CD4-positive, alpha-beta T cell treated with Interleukin-4 for 4 hours (primary cell): ENCODE measurements around the gene FGGY.
"Not testable (repeated sequence)": the region's sequence is repeated elsewhere in the genome, so short reads cannot be mapped to it uniquely, and the experiment has no call there.

Source experiments
- DNase-seq: peaks from one replicate; pipeline ENCODE4 v3.0.0-alpha.2; 2020

FGGY gene

GRCh38 chr1:59452559-59452958 lies 155.7 kb downstream of the FGGY start:
- DNase-seq, result no peak

GRCh38 chr1:59453297-59453968 lies 156.5 kb downstream of the FGGY start:
- no peak for DNase-seq

DNA sequence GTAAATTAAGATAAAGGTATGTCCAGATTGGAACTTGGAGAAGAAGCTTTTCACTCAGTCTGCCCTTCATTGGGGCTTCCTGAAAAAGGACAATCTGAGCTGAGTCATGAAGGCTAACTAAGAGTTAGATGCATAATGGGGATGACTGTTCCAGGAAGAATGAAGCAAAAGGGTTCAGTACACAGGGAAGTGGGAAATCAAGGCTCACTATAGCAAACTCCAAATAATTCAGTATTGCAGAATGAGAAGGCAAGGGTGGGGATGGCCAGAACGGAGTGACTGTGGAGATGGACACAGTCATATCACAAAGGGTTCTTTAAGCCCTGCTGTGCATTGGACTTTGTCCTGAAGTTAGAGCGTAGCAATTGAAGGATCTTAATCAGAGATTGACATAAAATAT lies 158.3 kb downstream of the FGGY start:
- DNase-seq, result no peak

- no peak for DNase-seq
These were observed 160.9 kb downstream of the FGGY start for GRCh38 chr1:59457786-59458185.

GRCh38 chr1:59458884-59459283 lies 162.0 kb downstream of the FGGY start:
- DNase-seq, result no peak

GRCh38 chr1:59462942-59463341 lies 166.0 kb downstream of the FGGY start:
- not testable (repeated sequence) for DNase-seq

GRCh38 chr1:59465478-59465877 lies 168.6 kb downstream of the FGGY start:
- DNase-seq, result not testable (repeated sequence)

DNA sequence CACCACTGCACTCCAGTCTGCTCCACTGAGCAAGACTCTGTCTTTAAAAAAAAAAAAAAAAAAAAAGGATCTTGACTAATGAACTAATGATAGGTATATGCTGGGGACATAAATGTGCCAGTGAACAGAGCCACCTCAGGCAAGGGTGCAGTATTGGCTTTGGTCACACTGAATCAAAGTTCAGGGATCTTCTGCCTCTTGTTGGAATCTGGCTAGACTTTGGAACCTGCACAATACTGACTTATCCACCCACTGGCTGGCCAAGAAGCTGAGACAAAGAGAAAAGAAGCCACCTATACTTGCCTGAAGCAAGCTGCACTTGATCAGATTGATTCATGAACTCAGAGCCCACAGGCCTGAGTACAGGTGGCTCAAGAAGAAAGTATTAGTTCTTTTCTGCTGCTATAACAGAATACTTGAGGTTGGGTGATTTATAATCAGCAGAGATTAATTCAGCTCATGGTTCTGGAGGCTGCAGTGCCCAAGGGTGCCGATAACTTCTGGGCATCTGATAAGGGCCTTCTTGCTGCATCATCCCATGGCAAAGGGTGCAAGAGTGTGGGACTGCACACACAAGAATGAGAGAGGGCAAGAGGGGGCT lies 172.0 kb downstream of the FGGY start:
- DNase-seq, result no peak

DNA sequence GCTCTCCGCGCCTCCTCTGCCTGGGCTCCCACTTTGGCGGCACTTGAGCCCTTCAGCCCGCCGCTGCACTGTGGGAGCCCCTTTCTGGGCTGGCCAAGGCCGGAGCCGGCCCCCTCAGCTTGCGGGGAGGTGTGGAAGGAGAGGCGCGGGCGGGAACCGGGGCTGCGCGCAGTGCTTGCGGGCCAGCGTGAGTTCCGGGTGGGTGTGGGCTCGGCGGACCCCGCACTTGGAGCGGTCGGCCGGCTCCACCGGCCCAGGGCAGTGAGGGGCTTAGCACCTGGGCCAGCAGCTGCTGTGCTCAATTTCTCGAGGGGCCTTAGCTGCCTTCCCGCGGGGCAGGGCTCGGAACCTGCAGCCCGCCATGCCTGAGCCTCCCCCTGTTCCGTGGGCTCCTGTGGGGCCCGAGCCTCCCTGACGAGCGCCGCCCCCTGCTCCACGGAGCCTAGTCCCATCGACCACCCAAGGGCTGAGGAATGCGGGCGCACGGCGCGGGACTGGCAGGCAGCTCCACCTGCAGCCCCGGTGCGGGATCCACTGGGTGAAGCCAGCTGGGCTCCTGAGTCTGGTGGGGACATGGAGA lies 175.2 kb downstream of the FGGY start:
- not testable (repeated sequence) for DNase-seq

DNA sequence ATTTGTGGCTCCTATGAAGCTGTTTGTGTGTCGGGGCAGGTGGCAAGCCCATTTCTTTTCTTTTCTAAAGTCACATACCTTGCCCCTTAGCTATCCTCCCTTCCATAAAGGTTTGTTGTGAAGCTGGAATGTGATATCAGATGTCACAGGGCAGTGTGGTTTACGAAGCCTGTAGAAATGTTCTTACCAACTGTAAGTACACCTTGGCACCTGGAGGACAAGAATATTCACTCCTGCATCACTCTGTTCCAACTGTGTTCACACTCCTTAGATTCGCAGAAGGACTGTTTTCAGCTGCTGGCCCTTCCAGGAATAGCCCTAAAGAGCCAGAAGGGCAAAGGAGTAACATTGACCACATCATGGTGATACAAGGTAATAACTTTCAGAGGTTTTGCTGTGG lies 176.9 kb downstream of the FGGY start:
- DNase-seq, result no peak

DNA sequence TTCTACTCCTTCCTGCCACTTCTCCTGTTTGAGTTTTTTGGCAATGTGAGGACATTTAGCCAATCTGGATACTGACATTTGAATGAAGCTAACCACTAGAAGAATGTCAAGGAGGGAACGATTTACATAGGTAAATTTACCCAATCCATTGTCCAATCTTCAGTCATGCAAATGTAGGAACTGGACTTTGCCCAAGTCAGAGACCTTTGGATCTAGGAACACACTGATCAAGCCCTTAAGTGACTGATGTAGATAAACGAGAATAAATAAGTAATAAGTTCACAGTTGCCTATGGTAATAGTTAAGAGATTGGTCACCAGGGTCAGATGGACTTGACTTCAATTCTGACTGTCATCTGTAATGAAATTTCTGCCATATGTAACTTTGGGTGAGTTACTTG lies 177.6 kb downstream of the FGGY start:
- DNase-seq, result no peak

DNA sequence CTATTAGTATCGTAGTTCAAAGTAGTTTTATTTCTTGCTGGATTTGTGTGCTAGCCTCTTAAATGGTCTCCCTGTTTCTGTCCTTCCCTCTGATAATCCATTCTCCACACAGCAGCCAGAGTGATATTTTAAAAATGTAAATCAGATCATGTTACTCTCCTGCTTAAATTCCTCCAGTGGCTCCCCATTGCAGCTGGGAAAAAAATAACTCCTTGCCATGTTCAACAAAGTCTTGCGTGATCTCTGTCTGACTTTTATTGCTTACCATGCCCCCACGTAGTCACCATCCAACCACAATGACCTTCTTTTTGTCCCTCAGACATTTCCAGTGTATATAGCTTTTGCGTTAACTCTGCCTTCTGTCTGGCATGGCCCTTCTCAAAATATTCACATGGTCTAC lies 178.8 kb downstream of the FGGY start:
- no peak for DNase-seq

GRCh38 chr1:59477286-59477685 lies 180.4 kb downstream of the FGGY start:
- no peak for DNase-seq

- DNase-seq, result no peak
These were observed 181.0 kb downstream of the FGGY start for GRCh38 chr1:59477867-59478266.

- DNase-seq, result no peak
These were observed 181.9 kb downstream of the FGGY start for GRCh38 chr1:59478822-59479221.

- DNase-seq, result no peak
These were observed 183.4 kb downstream of the FGGY start for GRCh38 chr1:59480188-59480888.

- DNase-seq, result no peak
These were observed 185.1 kb downstream of the FGGY start for GRCh38 chr1:59481881-59482505.

DNA sequence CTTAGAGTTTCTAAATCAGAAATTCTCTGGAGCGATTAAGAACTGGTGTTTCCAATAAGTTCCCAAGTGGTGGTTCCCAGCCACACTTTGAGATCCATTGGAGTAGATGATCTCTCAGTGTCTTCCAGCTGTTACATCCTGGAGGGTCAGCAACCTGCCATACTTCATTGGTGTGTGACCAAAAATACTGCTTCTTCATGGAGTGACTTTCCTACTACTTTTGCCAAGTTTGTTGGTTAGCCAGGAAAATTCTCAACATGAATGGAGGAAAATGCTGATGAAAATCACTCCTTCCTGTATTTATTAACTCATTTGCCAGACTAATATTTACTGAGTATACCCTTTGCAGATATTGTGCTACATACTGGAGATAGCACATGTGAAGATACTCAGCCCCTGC lies 186.1 kb downstream of the FGGY start:
- no peak for DNase-seq

- no peak for DNase-seq
These were observed 187.2 kb downstream of the FGGY start for GRCh38 chr1:59484096-59484495.

DNA sequence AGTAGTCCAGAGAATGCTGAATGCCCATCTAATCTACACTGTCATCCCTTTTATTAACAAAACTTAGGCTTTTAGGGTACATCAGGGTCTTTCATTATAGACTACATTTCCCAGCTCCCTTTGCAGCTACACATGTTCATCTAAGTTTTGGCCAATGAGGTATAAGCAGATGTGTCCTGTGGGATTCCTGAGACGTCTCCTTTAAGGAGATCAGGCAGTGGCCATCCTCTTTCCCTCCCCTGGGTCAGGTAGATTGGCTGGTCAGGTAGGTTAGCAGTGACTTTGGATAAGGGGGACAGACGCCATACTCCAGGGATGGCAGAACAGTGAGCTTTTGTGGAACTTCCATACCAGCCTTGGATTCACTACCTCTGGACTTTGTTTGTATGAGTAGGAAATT lies 188.3 kb downstream of the FGGY start:
- no peak for DNase-seq

- no peak for DNase-seq
These were observed 189.1 kb downstream of the FGGY start for GRCh38 chr1:59485949-59486348.

DNA sequence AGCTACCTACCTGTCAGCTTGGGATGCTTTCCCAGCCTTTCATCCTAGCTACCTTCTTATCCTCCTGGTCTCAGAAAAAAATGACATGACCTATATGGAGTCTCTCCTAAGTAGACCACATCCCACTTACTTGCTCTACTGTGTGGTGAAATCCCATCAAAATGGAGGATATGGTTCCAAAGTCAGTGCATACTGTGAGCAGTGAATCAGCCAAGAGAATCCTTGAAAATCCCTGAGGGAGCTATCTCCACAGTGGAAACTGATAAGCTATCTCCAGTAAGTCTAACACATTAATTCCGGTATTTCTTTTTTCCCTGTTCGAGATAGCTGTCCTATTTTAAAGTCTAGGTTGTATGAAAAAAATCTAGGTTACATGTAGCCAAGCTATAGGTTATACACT lies 189.7 kb downstream of the FGGY start:
- no peak for DNase-seq

DNA sequence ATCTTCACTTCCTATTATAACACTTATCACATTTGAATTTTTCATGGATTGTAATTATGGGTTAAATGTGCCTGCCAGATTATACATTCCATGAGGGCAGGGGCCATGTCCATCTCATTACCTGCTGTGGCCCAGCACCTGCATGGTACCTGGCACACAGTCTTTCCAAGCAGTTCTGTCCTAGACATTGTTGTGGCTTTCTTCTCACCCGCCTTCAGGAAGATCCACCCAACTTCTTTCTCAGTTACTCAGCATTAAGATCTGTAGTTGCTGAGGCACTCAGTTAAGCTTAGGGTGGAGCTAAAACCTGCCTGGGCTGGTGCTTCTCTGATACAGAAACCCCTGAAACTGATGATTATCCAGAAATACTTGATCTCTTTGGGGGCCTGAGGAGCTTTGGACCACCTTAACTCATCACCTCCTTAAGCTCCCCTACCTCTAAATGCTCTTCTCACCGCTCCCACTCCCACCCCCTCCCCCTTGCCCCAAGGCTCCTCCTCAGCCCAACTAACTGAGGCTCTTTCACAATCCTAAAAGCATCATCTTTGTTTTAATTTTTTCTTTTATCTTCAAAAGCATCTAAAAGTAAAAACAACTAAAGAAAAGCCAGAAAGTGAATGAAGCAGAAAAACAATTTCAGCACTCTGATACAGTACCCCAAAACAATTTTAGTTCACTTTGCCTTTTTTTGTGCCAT lies 190.6 kb downstream of the FGGY start:
- DNase-seq, result no peak
